Measurements from ENCODE around the gene JAM3. TPM values are rescaled to one million over a fixed set of nuclear protein-coding genes. Genes with fewer than 3 reads are reported as not detected.

Gene JAM3
- polyA plus RNA-seq, 1 donor from 2014 or later, result 46.1 TPM

DNA sequence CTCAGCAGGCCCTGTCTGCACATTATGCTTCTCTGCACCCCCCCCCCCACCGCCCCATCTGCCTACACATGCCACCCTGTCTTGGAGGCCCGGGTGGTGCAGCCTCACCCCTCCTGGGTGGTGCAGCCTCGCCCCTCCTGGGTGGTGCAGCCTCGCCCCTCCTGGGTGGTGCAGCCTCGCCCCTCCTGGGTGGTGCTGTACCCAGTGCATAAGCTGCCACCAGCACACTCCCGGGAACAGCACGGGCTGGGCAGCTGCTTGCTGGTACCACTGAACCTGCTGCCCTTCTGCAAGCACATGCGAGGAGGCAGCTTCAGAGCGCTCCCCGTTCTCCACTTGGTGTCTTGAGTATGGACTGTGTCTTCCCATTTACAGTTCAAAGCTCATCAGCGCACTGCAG is 85.6 kb downstream of the JAM3 start:
- H3K27me3 ChIP-seq (ENCODE audit: insufficient read depth, low read depth, low read length), result no peaks in the 10 kb centered on the region
- no peak overlapping the region for H2AFZ ChIP-seq (ENCODE audit: low read depth, low read length)
- H3F3A ChIP-seq (ENCODE audit: insufficient read depth, low read length, poor library complexity, severe bottlenecking), result no peaks in the 10 kb centered on the region
- H3K9me3 ChIP-seq (ENCODE audit: low read length), result no peaks in the 10 kb centered on the region
- peaks cover 9% of the 10 kb centered on the region for H3K36me3 ChIP-seq (ENCODE audit: insufficient read depth, low read length)
- H3K4me3 ChIP-seq (ENCODE audit: low read length), result no peak overlapping the region
- H3K9me2 ChIP-seq (ENCODE audit: insufficient read depth, low read length), result no peaks in the 10 kb centered on the region
- H3K4me2 ChIP-seq (ENCODE audit: low read length), result no peak overlapping the region
- H3K27ac ChIP-seq (ENCODE audit: low read length), result no peak overlapping the region
- TF ChIP-seq TAF1 (IDR thresholded peaks at IDR 0.05; ENCODE audit: low read depth) (no peak), EP300 (conservative IDR thresholded peaks at IDR 0.05; ENCODE audit: poor library complexity, severe bottlenecking) (no peak), SMC3 (conservative IDR thresholded peaks at IDR 0.05; ENCODE audit: poor library complexity) (no peak)
- TF ChIP-seq, protein P1, sequence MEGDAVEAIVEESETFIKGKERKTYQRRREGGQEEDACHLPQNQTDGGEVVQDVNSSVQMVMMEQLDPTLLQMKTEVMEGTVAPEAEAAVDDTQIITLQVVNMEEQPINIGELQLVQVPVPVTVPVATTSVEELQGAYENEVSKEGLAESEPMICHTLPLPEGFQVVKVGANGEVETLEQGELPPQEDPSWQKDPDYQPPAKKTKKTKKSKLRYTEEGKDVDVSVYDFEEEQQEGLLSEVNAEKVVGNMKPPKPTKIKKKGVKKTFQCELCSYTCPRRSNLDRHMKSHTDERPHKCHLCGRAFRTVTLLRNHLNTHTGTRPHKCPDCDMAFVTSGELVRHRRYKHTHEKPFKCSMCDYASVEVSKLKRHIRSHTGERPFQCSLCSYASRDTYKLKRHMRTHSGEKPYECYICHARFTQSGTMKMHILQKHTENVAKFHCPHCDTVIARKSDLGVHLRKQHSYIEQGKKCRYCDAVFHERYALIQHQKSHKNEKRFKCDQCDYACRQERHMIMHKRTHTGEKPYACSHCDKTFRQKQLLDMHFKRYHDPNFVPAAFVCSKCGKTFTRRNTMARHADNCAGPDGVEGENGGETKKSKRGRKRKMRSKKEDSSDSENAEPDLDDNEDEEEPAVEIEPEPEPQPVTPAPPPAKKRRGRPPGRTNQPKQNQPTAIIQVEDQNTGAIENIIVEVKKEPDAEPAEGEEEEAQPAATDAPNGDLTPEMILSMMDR (IDR thresholded peaks at IDR 0.05; ENCODE audit: poor library complexity, severe bottlenecking), result no peak
- no peaks in the 10 kb centered on the region for H4K20me1 ChIP-seq (ENCODE audit: insufficient read depth)
- no peaks in the 10 kb centered on the region for H3K79me2 ChIP-seq (replicated peaks; ENCODE audit: insufficient read depth, low read length)
- H3K9ac ChIP-seq (ENCODE audit: low read length), result no peak overlapping the region

DNA sequence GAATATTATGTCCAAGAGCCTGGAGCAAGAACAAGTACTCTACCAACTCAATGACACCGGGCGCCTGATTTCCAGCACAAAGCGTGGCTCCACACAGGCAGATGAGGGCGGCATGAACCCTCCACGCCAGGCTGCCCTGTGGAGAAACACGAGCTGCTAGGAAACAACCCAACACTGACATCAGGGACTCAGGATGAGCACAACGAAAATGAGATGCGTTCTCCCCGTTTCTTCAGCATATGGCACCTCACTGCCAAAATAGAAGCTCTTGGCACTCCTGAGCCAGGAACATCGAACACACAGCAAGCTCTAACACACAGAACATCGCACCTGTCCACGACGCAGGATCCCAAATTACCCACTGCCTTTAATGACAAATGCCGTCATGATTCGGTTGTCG is 86.6 kb downstream of the JAM3 start:
- Histone ChIP-seq H3K9me3 (ENCODE audit: low read length) (no peaks in the 10 kb centered on the region), H3K79me2 (replicated peaks; ENCODE audit: insufficient read depth, low read length) (no peaks in the 10 kb centered on the region), H3K9me2 (ENCODE audit: insufficient read depth, low read length) (no peaks in the 10 kb centered on the region), H2AFZ (ENCODE audit: low read depth, low read length) (no peak overlapping the region), H3K9ac (ENCODE audit: low read length) (no peak overlapping the region), H3K4me2 (ENCODE audit: low read length) (no peak overlapping the region), H3K27me3 (ENCODE audit: insufficient read depth, low read depth, low read length) (no peaks in the 10 kb centered on the region), H4K20me1 (ENCODE audit: insufficient read depth) (no peaks in the 10 kb centered on the region), H3F3A (ENCODE audit: insufficient read depth, low read length, poor library complexity, severe bottlenecking) (no peaks in the 10 kb centered on the region), H3K4me3 (ENCODE audit: low read length) (no peak overlapping the region), H3K36me3 (ENCODE audit: insufficient read depth, low read length) (peaks cover 5% of the 10 kb centered on the region), H3K27ac (ENCODE audit: low read length) (no peak overlapping the region)
- TF ChIP-seq EP300 (conservative IDR thresholded peaks at IDR 0.05; ENCODE audit: poor library complexity, severe bottlenecking), result no peak
- TF ChIP-seq RAD21 (conservative IDR thresholded peaks at IDR 0.05), result no peak
- TF ChIP-seq, protein P2, sequence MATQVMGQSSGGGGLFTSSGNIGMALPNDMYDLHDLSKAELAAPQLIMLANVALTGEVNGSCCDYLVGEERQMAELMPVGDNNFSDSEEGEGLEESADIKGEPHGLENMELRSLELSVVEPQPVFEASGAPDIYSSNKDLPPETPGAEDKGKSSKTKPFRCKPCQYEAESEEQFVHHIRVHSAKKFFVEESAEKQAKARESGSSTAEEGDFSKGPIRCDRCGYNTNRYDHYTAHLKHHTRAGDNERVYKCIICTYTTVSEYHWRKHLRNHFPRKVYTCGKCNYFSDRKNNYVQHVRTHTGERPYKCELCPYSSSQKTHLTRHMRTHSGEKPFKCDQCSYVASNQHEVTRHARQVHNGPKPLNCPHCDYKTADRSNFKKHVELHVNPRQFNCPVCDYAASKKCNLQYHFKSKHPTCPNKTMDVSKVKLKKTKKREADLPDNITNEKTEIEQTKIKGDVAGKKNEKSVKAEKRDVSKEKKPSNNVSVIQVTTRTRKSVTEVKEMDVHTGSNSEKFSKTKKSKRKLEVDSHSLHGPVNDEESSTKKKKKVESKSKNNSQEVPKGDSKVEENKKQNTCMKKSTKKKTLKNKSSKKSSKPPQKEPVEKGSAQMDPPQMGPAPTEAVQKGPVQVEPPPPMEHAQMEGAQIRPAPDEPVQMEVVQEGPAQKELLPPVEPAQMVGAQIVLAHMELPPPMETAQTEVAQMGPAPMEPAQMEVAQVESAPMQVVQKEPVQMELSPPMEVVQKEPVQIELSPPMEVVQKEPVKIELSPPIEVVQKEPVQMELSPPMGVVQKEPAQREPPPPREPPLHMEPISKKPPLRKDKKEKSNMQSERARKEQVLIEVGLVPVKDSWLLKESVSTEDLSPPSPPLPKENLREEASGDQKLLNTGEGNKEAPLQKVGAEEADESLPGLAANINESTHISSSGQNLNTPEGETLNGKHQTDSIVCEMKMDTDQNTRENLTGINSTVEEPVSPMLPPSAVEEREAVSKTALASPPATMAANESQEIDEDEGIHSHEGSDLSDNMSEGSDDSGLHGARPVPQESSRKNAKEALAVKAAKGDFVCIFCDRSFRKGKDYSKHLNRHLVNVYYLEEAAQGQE (IDR thresholded peaks at IDR 0.05; ENCODE audit: borderline replicate concordance), result no peak
- TF ChIP-seq, protein P1 (IDR thresholded peaks at IDR 0.05; ENCODE audit: poor library complexity, severe bottlenecking), result no peak
- TF ChIP-seq TAF1 (IDR thresholded peaks at IDR 0.05; ENCODE audit: low read depth), result no peak
- no peak for TF ChIP-seq SMC3 (conservative IDR thresholded peaks at IDR 0.05; ENCODE audit: poor library complexity)
- TF ChIP-seq POLR2AphosphoS5 (IDR thresholded peaks at IDR 0.05), result no peak
